VCaP (cell line): Measurements from ENCODE around the gene OTOG.

Experiments
- H3K27ac ChIP-seq: fragments of 450-650 bp; 2 replicates; pipeline ENCODE4 v1.5.1; 2017
- TF ChIP-seq, protein P1 (sequence below): fragments of 450-650 bp; conservative IDR thresholded peaks from 2 replicates; pipeline ENCODE4 v1.5.1; 2017; ENCODE audit warnings: mild to moderate bottlenecking, moderate library complexity

OTOG gene

DNA sequence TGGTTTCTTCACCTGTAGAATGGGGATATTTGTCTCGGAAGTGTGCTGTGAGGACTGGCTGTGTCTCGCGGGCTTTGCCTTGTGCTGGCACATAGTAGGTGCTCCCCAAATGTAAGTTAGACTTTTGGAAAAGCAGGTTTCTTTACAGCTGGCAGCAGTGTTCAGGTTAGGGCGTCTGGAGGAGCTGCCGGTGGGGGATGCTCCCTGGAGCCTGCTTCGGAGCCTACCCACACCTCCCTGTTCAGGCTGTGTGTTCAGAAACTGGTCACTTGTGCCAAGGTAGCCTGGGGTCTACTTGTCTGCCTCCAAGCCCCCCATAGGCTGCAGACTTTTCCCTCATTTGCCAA, 60.0 kb downstream of the OTOG start:
- no peak overlapping the region for H3K27ac ChIP-seq
- TF ChIP-seq, protein P1, sequence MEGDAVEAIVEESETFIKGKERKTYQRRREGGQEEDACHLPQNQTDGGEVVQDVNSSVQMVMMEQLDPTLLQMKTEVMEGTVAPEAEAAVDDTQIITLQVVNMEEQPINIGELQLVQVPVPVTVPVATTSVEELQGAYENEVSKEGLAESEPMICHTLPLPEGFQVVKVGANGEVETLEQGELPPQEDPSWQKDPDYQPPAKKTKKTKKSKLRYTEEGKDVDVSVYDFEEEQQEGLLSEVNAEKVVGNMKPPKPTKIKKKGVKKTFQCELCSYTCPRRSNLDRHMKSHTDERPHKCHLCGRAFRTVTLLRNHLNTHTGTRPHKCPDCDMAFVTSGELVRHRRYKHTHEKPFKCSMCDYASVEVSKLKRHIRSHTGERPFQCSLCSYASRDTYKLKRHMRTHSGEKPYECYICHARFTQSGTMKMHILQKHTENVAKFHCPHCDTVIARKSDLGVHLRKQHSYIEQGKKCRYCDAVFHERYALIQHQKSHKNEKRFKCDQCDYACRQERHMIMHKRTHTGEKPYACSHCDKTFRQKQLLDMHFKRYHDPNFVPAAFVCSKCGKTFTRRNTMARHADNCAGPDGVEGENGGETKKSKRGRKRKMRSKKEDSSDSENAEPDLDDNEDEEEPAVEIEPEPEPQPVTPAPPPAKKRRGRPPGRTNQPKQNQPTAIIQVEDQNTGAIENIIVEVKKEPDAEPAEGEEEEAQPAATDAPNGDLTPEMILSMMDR: no peak

DNA sequence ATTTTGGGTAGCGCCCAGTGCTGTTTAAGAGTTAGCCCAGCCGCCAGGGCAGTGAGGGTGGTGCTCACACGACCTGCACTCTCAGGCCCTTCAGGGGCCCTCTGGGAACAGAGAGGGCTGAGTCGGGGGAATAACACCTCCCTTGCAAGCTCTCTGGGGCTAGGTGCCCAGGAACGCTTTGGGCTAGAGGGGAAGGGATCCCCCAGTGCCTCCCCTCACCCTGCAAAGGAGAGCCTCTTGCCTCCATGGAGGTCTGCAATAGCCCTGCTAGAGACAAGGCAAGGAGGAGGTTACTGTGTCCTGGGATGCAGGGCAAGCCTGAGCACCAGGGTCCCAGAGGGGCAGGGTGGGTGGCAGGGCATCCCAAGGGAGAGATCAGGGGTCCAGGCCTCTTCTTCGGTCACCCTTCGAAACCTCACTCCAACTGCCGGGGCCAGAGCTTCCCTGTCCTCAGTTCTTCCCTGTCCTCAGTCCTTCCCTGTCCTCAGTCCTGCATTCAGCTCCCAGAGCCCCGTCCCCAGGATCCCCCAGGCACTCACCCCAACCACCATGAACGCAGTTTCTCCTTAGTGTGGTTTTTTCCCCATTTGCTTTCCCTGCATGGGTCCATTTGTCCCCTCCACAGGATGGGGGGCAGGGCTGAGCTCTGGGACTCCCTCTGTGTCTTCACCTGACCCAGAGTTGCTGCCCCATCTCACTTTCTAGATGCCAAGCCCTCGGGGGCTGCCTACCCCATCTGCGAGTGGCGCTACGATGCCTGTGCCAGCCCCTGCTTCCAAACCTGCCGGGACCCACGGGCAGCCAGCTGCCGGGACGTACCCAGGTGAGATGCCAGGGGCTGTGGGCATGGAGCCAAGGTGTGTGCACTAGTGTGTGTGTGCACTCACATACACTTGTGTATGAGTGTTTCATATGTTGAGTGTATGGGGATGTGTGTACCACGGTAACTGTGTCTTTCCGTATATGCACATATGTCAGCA, 60.8 kb downstream of the OTOG start:
- TF ChIP-seq, protein P1: no peak

DNA sequence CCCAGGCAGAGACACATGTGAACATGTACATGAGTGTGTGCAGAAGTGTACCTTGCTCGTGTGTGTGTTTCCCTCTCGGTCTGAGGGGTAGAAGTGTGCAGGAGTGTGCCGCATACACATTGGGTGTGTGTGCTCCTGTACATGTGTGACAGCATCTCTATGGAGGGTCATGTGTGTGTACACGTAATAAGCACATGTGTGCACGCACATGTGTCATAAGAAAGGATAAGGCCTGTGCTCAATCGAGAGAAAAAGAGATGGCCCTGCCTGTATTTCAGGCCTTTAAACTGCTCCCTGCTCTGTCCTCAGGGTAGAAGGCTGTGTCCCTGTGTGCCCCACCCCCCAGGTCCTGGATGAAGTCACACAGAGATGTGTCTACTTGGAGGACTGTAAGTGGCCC, 61.8 kb downstream of the OTOG start:
- TF ChIP-seq, protein P1: no peak

More for the DNA sequence above, 60.8 kb downstream of the OTOG start:
- H3K27ac ChIP-seq: no peak overlapping the region

GRCh38 chr11:17609291-17610084, 62.4 kb downstream of the OTOG start:
- H3K27ac ChIP-seq: no peak overlapping the region
- TF ChIP-seq, protein P1: no peak

More for the DNA sequence above, 61.8 kb downstream of the OTOG start:
- H3K27ac ChIP-seq: no peak overlapping the region

GRCh38 chr11:17610085-17610894, 63.2 kb downstream of the OTOG start:
- TF ChIP-seq, protein P1: no peak
- H3K27ac ChIP-seq: no peak overlapping the region

DNA sequence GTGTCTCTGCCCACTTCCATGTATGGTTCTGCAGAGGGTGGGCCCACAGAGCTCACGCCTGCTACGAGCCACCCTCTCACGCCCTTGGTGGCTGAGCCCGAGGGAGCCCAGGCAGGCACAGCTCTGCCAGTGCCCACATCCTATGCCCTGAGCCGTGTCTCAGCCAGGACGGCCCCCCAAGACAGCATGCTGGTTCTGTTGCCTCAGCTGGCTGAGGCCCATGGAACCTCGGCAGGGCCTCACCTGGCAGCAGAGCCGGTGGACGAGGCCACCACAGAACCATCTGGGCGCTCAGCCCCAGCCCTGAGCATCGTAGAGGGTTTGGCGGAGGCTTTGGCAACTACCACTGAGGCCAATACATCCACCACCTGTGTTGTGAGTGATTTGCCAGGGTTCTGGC, 64.0 kb downstream of the OTOG start:
- TF ChIP-seq, protein P1: no peak
- no peak overlapping the region for H3K27ac ChIP-seq
